Measurements from ENCODE around the gene STN1.

The STN1 gene

DNA sequence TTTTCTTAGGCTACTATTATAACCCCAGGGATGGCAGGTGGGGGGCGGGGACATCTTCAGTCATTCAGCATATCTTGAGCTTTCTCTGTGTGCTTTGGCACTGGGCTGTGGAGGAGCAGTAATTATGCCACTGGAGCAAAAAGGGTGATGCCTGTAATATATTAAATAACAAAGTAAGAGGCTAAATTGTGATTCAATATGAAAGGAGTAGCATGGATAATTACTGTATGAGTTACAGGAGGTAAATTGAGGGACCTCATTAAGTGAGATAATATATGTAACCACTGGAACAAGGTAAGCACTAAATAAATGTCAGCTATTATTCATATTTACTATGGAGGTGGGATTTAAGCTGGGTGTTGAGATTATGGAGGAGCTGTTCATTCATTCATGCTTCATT, 3.3 kb upstream of the STN1 start:
- TF ChIP-seq POLR2A (IDR thresholded peaks at IDR 0.05; ENCODE audit: low read length), result no peak
- no peak for TF ChIP-seq GATA1 (IDR thresholded peaks at IDR 0.05; ENCODE audit: low read depth, low read length)
- DNase-seq, result no peak

- no peak for DNase-seq
- TF ChIP-seq GATA1 (IDR thresholded peaks at IDR 0.05; ENCODE audit: low read depth, low read length) (no peak), POLR2A (IDR thresholded peaks at IDR 0.05; ENCODE audit: low read length) (no peak)
Measured at GRCh38 chr10:103919648-103920025, 1.7 kb upstream of the STN1 start.

GRCh38 chr10:103917302-103918052, 507 bp downstream of the STN1 start:
- DNase-seq, result no peak
- TF ChIP-seq POLR2A (IDR thresholded peaks at IDR 0.05; ENCODE audit: low read length) (no peak), GATA1 (IDR thresholded peaks at IDR 0.05; ENCODE audit: low read depth, low read length) (no peak)

DNA sequence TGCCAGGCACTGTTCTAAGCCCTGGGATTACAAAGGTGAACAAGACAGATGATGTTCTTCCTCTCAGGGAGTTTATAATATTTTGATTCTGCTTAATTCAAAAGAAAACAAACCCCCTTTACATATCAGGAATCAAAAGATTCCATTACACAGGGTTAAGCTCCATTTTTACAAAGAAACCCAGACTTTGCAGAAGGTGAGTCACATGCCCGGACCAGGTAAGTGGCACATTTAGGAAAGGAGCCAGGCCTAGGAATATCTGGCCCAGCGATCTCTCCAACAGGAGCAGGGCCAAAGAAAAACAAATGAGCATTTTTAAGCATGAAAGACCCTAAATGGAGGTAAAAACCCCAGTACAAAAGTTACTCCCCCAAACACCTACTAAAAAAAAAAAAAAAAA, 1.1 kb downstream of the STN1 start:
- TF ChIP-seq GATA1 (IDR thresholded peaks at IDR 0.05; ENCODE audit: low read depth, low read length) (no peak), POLR2A (IDR thresholded peaks at IDR 0.05; ENCODE audit: low read length) (no peak)
- no peak for DNase-seq

DNA sequence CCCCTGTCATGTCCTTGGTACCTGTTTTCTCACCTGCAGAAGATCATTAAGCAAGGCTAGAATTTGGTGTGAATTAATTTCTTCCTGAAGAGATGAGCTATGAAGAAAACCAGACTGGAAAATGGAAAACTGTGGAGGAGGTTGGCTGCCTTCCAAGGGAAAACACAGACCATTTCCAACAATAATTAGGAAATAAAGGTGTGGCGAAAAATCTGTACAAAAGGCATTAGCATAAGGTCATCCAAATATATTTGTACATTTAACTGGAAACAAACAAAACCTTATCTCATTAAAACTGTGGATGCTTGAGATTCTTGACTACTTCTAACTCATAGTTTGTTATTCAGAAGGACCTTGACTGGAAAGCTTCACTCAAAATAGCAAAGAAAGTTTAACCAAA, 1.7 kb downstream of the STN1 start:
- DNase-seq, result no peak
- no peak for TF ChIP-seq POLR2A (IDR thresholded peaks at IDR 0.05; ENCODE audit: low read length)
- no peak for TF ChIP-seq GATA1 (IDR thresholded peaks at IDR 0.05; ENCODE audit: low read depth, low read length)

DNA sequence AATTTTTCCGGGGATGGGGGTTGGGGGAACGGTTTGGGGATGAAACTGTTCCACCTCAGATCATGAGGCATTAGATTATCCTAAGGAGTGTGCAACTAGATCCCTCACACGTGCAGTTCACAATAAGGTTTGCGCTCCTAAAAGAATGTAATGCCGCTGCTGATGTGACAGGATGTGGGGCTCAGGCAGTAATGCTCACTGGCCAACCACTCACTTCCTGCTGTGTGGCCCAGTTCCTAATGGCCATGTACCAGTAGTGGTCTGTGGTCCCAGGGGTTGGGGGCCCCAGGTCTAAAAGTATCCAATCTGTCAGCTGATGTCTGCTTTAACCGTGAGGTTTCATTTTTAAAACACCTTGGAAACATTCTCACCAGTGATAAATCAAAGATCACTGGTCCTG, 2.2 kb downstream of the STN1 start:
- TF ChIP-seq POLR2A (IDR thresholded peaks at IDR 0.05; ENCODE audit: low read length) (no peak), GATA1 (IDR thresholded peaks at IDR 0.05; ENCODE audit: low read depth, low read length) (no peak)
- DNase-seq, result no peak

DNA sequence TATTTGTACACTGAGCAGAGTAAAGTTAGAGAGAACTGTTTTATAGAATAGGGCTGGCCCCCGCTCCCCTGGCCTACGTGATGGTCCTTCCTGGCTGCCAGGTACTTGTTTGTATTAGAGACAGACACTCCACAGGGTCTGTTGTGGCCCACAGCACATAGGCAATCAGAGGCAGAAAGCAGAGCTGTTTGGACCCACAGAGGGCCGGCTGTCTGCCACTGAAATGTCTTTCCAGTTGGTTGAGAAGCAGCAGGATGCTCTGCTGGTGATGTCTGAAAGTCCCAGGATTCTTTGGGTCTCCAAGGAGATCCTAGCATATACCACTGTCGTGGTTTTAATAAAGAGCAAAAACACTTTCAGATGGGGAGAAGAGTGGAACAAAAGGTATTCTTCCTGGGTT, 5.2 kb downstream of the STN1 start:
- no peak for TF ChIP-seq GATA1 (IDR thresholded peaks at IDR 0.05; ENCODE audit: low read depth, low read length)
- no peak for DNase-seq

- no peak for TF ChIP-seq GATA1 (IDR thresholded peaks at IDR 0.05; ENCODE audit: low read depth, low read length)
- no peak for TF ChIP-seq POLR2A (IDR thresholded peaks at IDR 0.05; ENCODE audit: low read length)
- peak; percentile 11 to 28 for DNase-seq
Measured at GRCh38 chr10:103911021-103911459, 6.9 kb downstream of the STN1 start.

DNA sequence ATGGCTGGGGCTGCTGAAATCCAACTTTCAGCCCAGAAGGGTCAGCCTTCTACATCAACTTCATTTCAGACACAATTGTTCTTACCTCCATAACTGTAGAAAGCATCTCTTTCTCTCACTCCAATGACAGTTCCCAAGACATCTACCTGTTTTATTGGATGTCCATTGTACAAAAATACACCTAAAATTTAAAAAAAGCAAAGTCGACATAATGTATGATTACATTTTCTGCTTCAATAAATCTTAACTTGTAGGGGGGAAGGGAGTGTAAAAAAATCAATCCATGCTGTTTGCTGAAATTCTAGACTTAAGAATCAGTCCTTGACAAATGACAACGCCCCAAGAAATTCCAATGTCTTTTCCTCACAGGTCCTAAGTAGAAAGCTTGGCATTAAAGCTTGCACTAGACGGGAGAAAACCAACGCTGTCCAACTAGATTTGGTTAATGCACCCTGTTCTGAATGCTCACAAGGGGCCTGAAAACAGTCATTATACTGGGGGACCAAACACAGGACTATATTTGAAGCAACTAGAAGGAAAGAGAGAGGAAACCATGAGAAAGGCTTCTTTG, 7.5 kb downstream of the STN1 start:
- TF ChIP-seq GATA1 (IDR thresholded peaks at IDR 0.05; ENCODE audit: low read depth, low read length), result no peak
- no peak for TF ChIP-seq POLR2A (IDR thresholded peaks at IDR 0.05; ENCODE audit: low read length)
- DNase-seq, result no peak

GRCh38 chr10:103905441-103905840, 12.5 kb downstream of the STN1 start:
- DNase-seq, result no peak

GRCh38 chr10:103901299-103901698, 16.7 kb downstream of the STN1 start:
- DNase-seq, result no peak
- TF ChIP-seq POLR2A (IDR thresholded peaks at IDR 0.05; ENCODE audit: low read length), result no peak
- TF ChIP-seq GATA1 (IDR thresholded peaks at IDR 0.05; ENCODE audit: low read depth, low read length), result no peak

More at GRCh38 chr10:103905441-103905840, 12.5 kb downstream of the STN1 start:
- TF ChIP-seq GATA1 (IDR thresholded peaks at IDR 0.05; ENCODE audit: low read depth, low read length), result no peak
- TF ChIP-seq POLR2A (IDR thresholded peaks at IDR 0.05; ENCODE audit: low read length), result no peak

- DNase-seq, result no peak
- TF ChIP-seq POLR2A (IDR thresholded peaks at IDR 0.05; ENCODE audit: low read length), result no peak
- TF ChIP-seq GATA1 (IDR thresholded peaks at IDR 0.05; ENCODE audit: low read depth, low read length), result no peak
Measured at GRCh38 chr10:103899312-103899711, 18.7 kb downstream of the STN1 start.

GRCh38 chr10:103897241-103897774, 20.7 kb downstream of the STN1 start:
- no peak for DNase-seq
- TF ChIP-seq POLR2A (IDR thresholded peaks at IDR 0.05; ENCODE audit: low read length), result no peak
- no peak for TF ChIP-seq GATA1 (IDR thresholded peaks at IDR 0.05; ENCODE audit: low read depth, low read length)

DNA sequence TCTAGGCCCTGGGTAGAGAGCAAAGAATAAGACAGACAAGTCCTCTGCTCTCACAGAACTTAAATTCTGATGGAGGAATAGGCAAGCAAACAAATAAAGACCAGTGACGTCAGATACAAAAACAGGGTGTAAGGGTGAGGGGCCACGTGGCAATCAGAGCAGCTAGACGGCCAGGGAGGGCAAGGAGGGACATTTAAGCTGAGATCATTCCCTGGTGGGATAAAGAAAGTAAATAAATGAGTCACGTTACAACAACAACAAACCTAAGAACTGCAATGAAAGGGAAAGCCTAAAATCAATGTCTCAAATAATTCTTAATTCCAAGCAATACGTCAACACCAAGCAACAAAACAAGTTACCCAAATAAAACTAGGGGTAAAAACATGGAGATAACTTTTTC, 21.8 kb downstream of the STN1 start:
- DNase-seq, result no peak
- no peak for TF ChIP-seq POLR2A (IDR thresholded peaks at IDR 0.05; ENCODE audit: low read length)
- TF ChIP-seq GATA1 (IDR thresholded peaks at IDR 0.05; ENCODE audit: low read depth, low read length), result no peak

Data from erythroblast (primary cell).